Measurements from ENCODE around the gene IGF1R. TPM values are rescaled to one million over a fixed set of nuclear protein-coding genes. Genes with fewer than 3 reads are reported as not detected.

Gene IGF1R
- total RNA-seq, 4 donors from 2014 or later, result 87.8 to 173 (median 107) TPM

DNA sequence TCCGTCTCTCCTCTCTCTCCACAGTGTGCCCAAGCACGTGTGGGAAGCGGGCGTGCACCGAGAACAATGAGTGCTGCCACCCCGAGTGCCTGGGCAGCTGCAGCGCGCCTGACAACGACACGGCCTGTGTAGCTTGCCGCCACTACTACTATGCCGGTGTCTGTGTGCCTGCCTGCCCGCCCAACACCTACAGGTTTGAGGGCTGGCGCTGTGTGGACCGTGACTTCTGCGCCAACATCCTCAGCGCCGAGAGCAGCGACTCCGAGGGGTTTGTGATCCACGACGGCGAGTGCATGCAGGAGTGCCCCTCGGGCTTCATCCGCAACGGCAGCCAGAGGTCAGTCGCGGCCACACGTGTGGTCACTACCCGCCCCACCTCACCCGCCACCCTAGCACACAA lies 243.0 kb downstream of the IGF1R start:
- no peak for TF ChIP-seq POLR2AphosphoS5 (IDR thresholded peaks at IDR 0.05)
- TF ChIP-seq POLR2A (IDR thresholded peaks at IDR 0.05), result no peak
- TF ChIP-seq EP300 (IDR thresholded peaks at IDR 0.05), result no peak
- peaks cover 11% of the 10 kb centered on the region for H3K4me1 ChIP-seq
- peaks cover 4% of the 10 kb centered on the region for H3K36me3 ChIP-seq
- H3K27ac ChIP-seq, result no peak overlapping the region
- H3K9me3 ChIP-seq, result no peaks in the 10 kb centered on the region
- no peaks in the 10 kb centered on the region for H3K27me3 ChIP-seq
- no peak overlapping the region for H3K4me3 ChIP-seq
- no peak for DNase-seq (ENCODE audit: low spot score in 2 of 2)
- 92% methylated on average over 24 of the region's 31 CpGs for WGBS

DNA sequence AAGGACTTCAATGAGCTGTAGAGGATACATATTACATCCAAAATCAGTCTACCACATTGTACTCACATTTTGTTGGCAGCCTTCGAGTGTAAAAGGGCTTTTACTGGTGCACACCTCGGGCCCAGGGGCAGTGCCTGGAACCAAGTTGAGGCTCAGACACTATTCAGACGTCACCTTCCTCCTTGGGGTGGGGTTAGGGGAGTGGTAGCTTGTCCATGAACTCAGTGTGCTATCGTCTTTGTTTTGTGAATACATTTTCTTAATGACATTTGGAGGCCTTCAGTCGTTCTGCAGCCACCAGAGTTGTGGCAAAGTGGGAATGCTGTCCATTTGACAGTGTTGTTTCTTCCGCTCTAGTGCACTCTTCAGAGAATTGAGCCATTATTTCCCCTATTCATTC lies 245.1 kb downstream of the IGF1R start:
- Histone ChIP-seq H3K27ac (no peak overlapping the region), H3K9me3 (no peaks in the 10 kb centered on the region), H3K36me3 (peaks cover 8% of the 10 kb centered on the region), H3K27me3 (no peaks in the 10 kb centered on the region), H3K4me3 (no peak overlapping the region), H3K4me1 (peaks cover 25% of the 10 kb centered on the region)
- TF ChIP-seq CTCF (IDR thresholded peaks at IDR 0.05) (no peak), POLR2A (IDR thresholded peaks at IDR 0.05) (no peak), EP300 (IDR thresholded peaks at IDR 0.05) (no peak), POLR2AphosphoS5 (IDR thresholded peaks at IDR 0.05) (no peak)
- 71% methylated on average over 6 of the region's 6 CpGs for whole genome bisulfite sequencing
- DNase-seq (ENCODE audit: low spot score in 2 of 2), result no peak

GRCh38 chr15:98894312-98894711 lies 246.0 kb downstream of the IGF1R start:
- 91% methylated on average over 4 of the region's 4 CpGs for WGBS
- Histone ChIP-seq H3K9me3 (no peaks in the 10 kb centered on the region), H3K4me3 (no peak overlapping the region), H3K27ac (no peak overlapping the region), H3K36me3 (peaks cover 8% of the 10 kb centered on the region), H3K27me3 (no peaks in the 10 kb centered on the region), H3K4me1 (peaks cover 29% of the 10 kb centered on the region)
- DNase-seq (ENCODE audit: low spot score in 2 of 2), result no peak
- no peak for TF ChIP-seq POLR2A (IDR thresholded peaks at IDR 0.05)
- no peak for TF ChIP-seq POLR2AphosphoS5 (IDR thresholded peaks at IDR 0.05)
- no peak for TF ChIP-seq EP300 (IDR thresholded peaks at IDR 0.05)
- TF ChIP-seq CTCF (IDR thresholded peaks at IDR 0.05), result no peak

DNA sequence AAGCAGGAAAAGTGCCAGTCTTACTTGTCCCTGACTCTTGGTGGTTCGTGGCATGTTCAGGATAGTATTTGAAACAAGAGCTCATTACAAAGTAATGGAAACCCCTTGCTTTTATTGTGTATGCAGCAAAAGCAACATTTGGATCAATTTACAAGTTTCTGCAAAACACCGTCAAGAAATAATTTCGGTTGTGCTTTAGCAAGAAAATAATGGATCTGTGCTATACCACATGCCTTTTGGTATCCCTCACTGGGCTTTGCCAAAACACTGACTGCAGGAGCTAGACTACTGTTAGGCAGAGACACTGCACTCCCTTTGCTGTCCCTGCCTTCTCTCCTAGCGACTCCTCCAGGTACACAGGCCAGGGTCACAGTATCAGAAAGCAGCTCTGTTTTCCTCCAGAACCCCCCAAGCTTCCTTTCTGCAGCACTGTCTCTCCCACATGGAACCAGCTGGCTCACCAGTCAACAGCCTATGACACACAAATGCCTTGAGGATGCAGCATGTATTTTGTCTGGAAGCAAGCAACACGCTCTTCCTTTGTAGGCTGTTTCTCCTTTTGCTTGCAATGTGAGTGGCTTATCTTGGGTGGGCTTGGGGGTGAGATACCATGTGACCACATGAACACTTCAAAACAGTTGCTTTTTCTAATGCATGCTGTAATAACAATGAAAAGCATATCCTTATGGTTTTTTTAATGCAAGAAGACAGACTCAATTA lies 247.8 kb downstream of the IGF1R start:
- Histone ChIP-seq H3K27ac (peak overlapping the region; percentile 33), H3K4me1 (peaks cover 41% of the 10 kb centered on the region), H3K4me3 (no peak overlapping the region), H3K9me3 (no peaks in the 10 kb centered on the region), H3K36me3 (peaks cover 8% of the 10 kb centered on the region), H3K27me3 (no peaks in the 10 kb centered on the region)
- WGBS, result 81% methylated on average over 5 of the region's 5 CpGs
- DNase-seq (ENCODE audit: low spot score in 2 of 2), result no peak
- TF ChIP-seq EP300 (IDR thresholded peaks at IDR 0.05), result no peak
- no peak for TF ChIP-seq POLR2A (IDR thresholded peaks at IDR 0.05)
- no peak for TF ChIP-seq CTCF (IDR thresholded peaks at IDR 0.05)
- TF ChIP-seq POLR2AphosphoS5 (IDR thresholded peaks at IDR 0.05), result no peak

- 48% methylated on average over 12 of the region's 12 CpGs for WGBS
- Histone ChIP-seq H3K4me1 (peaks cover 50% of the 10 kb centered on the region), H3K9me3 (no peaks in the 10 kb centered on the region), H3K27me3 (no peaks in the 10 kb centered on the region), H3K36me3 (peaks cover 4% of the 10 kb centered on the region), H3K27ac (peak overlapping the region; percentile 33), H3K4me3 (no peak overlapping the region)
- DNase-seq (ENCODE audit: low spot score in 2 of 2), result no peak
- no peak for TF ChIP-seq EP300 (IDR thresholded peaks at IDR 0.05)
- TF ChIP-seq POLR2A (IDR thresholded peaks at IDR 0.05), result no peak
- no peak for TF ChIP-seq POLR2AphosphoS5 (IDR thresholded peaks at IDR 0.05)
- no peak for TF ChIP-seq CTCF (IDR thresholded peaks at IDR 0.05)
These were observed 248.7 kb downstream of the IGF1R start for GRCh38 chr15:98896802-98897732.

Data from suprapubic skin (tissue), 4 donors.